ENCODE data around the gene KRTAP5-8. TPM values are rescaled to one million over a fixed set of nuclear protein-coding genes. Genes with fewer than 3 reads are reported as not detected.
"Not testable (repeated sequence)": the region's sequence is repeated elsewhere in the genome, so short reads cannot be mapped to it uniquely, and the experiment has no call there.

The KRTAP5-8 gene
- total and polyA plus RNA-seq, 2 donors (not counting 1 experiment from before 2014, with no cell fraction given) = not detected

DNA sequence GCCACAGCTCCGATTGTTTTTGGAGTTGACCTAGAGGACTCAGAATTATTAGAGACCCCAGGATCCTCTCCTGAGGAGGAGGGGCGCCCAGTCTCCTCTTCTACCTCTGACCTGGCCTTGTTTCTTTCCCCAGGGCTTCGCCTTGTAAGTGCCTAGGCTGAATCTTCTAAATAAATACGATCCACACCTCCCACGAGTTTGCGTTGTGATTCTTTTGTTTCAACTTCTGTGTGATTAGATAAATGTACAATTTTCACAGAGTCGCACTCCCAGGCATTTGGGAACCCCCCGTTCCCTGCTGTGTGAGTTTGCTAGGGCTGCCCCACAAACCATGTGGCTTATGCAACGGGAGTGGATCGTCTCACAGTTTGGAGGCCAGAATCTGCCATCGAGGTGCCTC, 1.2 kb downstream of the KRTAP5-8 start:
- Histone ChIP-seq H3K4me1 (ENCODE audit: control insufficient read depth, extremely low read depth, insufficient read depth, low read length) (no peaks in the 10 kb centered on the region), H3K9ac (ENCODE audit: insufficient read depth, low read length) (no peak overlapping the region), H3K9me3 (ENCODE audit: control insufficient read depth, insufficient read depth, low read depth, low read length) (no peaks in the 10 kb centered on the region), H3K79me2 (ENCODE audit: control insufficient read depth, insufficient read depth, low read length) (no peaks in the 10 kb centered on the region), H4K20me1 (ENCODE audit: control insufficient read depth, extremely low read depth, insufficient read depth, low read length) (no peaks in the 10 kb centered on the region), H3K27me3 (ENCODE audit: control insufficient read depth, insufficient read depth, low read length) (peaks cover 3% of the 10 kb centered on the region), H3K4me2 (ENCODE audit: extremely low read depth, insufficient read depth, low read length) (no peak overlapping the region), H3K27ac (ENCODE audit: insufficient read depth, low read length) (no peak overlapping the region), H3K36me3 (ENCODE audit: control insufficient read depth, insufficient read depth, low read length) (no peaks in the 10 kb centered on the region), H3K4me3 (replicated peaks in 1 of 4; ENCODE audit: control extremely low read depth in 1 of 4, insufficient read depth in 1 of 4, low read depth in 3 of 4, low read length in 4 of 4) (no peak overlapping the region), H2AFZ (ENCODE audit: low read length) (no peak overlapping the region)
- no peak for DNase-seq (ENCODE audit: low read depth in 2 of 2)
- TF ChIP-seq EZH2 (IDR thresholded peaks at IDR 0.05; ENCODE audit: low read length, missing control alignments) = no peak
- TF ChIP-seq, protein P1, sequence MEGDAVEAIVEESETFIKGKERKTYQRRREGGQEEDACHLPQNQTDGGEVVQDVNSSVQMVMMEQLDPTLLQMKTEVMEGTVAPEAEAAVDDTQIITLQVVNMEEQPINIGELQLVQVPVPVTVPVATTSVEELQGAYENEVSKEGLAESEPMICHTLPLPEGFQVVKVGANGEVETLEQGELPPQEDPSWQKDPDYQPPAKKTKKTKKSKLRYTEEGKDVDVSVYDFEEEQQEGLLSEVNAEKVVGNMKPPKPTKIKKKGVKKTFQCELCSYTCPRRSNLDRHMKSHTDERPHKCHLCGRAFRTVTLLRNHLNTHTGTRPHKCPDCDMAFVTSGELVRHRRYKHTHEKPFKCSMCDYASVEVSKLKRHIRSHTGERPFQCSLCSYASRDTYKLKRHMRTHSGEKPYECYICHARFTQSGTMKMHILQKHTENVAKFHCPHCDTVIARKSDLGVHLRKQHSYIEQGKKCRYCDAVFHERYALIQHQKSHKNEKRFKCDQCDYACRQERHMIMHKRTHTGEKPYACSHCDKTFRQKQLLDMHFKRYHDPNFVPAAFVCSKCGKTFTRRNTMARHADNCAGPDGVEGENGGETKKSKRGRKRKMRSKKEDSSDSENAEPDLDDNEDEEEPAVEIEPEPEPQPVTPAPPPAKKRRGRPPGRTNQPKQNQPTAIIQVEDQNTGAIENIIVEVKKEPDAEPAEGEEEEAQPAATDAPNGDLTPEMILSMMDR (conservative IDR thresholded peaks at IDR 0.05 in 1 of 2, IDR thresholded peaks at IDR 0.05 in 1 of 2; ENCODE audit: low read depth in 1 of 2, low read length in 2 of 2) = no peak

DNA sequence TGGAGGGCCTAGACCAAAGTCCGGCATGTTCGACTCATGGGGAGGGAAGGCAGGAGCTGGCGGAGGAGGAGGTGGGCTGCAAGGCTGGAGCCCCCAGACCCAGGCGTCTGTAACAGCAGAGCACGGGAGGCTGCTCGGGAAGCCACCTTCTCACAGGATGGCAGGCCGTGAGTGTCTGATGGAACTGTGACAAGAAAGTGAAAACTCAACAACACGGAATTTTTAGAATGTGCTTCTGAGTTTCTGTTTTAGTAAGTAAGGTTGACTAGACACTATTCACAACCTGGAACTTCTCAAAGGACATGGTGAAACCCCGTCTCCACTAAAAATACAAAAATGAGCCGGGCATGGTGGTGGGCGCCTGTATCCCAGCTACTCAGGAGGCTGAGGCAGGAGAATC, 2.1 kb downstream of the KRTAP5-8 start:
- not testable (repeated sequence) for H3K36me3 ChIP-seq (ENCODE audit: control insufficient read depth, insufficient read depth, low read length); H3K9ac ChIP-seq (ENCODE audit: insufficient read depth, low read length); H3K27me3 ChIP-seq (ENCODE audit: control insufficient read depth, insufficient read depth, low read length); H3K27ac ChIP-seq (ENCODE audit: insufficient read depth, low read length); H3K9me3 ChIP-seq (ENCODE audit: control insufficient read depth, insufficient read depth, low read depth, low read length); H3K4me2 ChIP-seq (ENCODE audit: extremely low read depth, insufficient read depth, low read length); H2AFZ ChIP-seq (ENCODE audit: low read length); H3K79me2 ChIP-seq (ENCODE audit: control insufficient read depth, insufficient read depth, low read length); H3K4me3 ChIP-seq (replicated peaks in 1 of 4; ENCODE audit: control extremely low read depth in 1 of 4, insufficient read depth in 1 of 4, low read depth in 3 of 4, low read length in 4 of 4); H3K4me1 ChIP-seq (ENCODE audit: control insufficient read depth, extremely low read depth, insufficient read depth, low read length); H4K20me1 ChIP-seq (ENCODE audit: control insufficient read depth, extremely low read depth, insufficient read depth, low read length); DNase-seq (ENCODE audit: low read depth in 2 of 2)

DNA sequence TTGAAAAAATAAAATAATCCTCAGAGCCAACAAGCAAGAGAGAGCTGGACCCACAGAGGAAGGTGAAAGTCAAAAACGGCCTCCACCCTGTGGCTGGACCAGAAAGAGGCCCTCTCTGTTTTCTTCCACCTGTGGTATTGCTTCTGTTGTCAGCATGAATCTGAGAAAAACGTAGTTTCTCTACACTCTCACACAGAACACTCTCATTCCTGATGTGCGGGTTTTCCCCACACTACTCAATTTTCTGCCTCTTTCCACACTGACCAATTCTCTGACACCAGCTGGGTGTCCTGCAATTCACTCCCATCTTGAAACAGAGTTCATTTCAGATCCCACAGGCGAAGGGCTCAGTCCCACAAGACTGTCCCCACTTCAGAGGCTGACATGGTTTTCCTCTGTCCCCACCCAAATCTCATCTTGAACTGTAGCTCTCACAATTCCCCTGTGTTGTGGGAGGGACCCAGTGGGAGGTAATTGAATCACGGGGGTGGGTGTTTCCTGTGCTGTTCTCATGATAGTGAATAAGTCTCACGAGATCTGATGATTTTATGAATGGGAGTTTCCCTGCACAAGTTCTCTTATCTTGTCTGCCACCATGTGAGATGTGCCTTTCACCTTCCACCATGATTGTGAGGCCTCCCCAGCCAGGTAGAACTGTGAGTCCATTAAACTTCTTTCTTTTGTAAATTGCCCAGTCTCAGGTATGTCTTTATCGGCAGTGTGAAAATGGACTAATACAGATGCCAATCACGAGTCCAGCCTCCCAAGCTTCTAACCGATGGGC, 2.9 kb downstream of the KRTAP5-8 start:
- DNase-seq (ENCODE audit: low read depth in 2 of 2); H3K27ac ChIP-seq (ENCODE audit: insufficient read depth, low read length); H4K20me1 ChIP-seq (ENCODE audit: control insufficient read depth, extremely low read depth, insufficient read depth, low read length); H2AFZ ChIP-seq (ENCODE audit: low read length); H3K36me3 ChIP-seq (ENCODE audit: control insufficient read depth, insufficient read depth, low read length); H3K4me3 ChIP-seq (replicated peaks in 1 of 4; ENCODE audit: control extremely low read depth in 1 of 4, insufficient read depth in 1 of 4, low read depth in 3 of 4, low read length in 4 of 4); H3K27me3 ChIP-seq (ENCODE audit: control insufficient read depth, insufficient read depth, low read length); H3K9ac ChIP-seq (ENCODE audit: insufficient read depth, low read length); H3K79me2 ChIP-seq (ENCODE audit: control insufficient read depth, insufficient read depth, low read length); H3K9me3 ChIP-seq (ENCODE audit: control insufficient read depth, insufficient read depth, low read depth, low read length); H3K4me1 ChIP-seq (ENCODE audit: control insufficient read depth, extremely low read depth, insufficient read depth, low read length); H3K4me2 ChIP-seq (ENCODE audit: extremely low read depth, insufficient read depth, low read length): not testable (repeated sequence)

DNA sequence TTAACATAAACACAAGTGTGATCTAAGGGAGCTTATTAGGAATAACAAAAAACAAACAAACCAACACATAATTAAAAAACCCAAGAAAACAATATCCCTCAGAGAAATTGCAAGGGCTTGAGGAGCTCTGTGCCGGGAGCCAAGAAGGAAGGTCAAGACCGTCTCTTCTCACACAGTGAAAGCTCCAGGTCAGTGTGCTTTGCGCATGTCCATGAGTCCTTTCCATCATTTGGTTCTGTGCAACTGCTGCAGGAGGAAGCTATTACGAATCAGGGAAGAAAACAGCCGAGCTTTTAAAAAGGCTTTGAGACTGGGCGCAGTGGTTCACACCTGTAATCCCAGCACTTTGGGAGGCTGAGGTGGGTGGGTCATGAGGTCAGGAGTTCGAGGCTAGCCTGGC, 4.6 kb downstream of the KRTAP5-8 start:
- Histone ChIP-seq H3K27ac (ENCODE audit: insufficient read depth, low read length) (no peak overlapping the region), H3K27me3 (ENCODE audit: control insufficient read depth, insufficient read depth, low read length) (peaks cover 3% of the 10 kb centered on the region), H3K4me1 (ENCODE audit: control insufficient read depth, extremely low read depth, insufficient read depth, low read length) (no peaks in the 10 kb centered on the region), H3K4me3 (replicated peaks in 1 of 4; ENCODE audit: control extremely low read depth in 1 of 4, insufficient read depth in 1 of 4, low read depth in 3 of 4, low read length in 4 of 4) (no peak overlapping the region), H3K79me2 (ENCODE audit: control insufficient read depth, insufficient read depth, low read length) (no peaks in the 10 kb centered on the region), H3K9ac (ENCODE audit: insufficient read depth, low read length) (no peak overlapping the region), H3K36me3 (ENCODE audit: control insufficient read depth, insufficient read depth, low read length) (no peaks in the 10 kb centered on the region), H2AFZ (ENCODE audit: low read length) (no peak overlapping the region), H3K4me2 (ENCODE audit: extremely low read depth, insufficient read depth, low read length) (no peak overlapping the region), H3K9me3 (ENCODE audit: control insufficient read depth, insufficient read depth, low read depth, low read length) (no peaks in the 10 kb centered on the region), H4K20me1 (ENCODE audit: control insufficient read depth, extremely low read depth, insufficient read depth, low read length) (no peaks in the 10 kb centered on the region)
- no peak for DNase-seq (ENCODE audit: low read depth in 2 of 2)
- TF ChIP-seq EZH2 (IDR thresholded peaks at IDR 0.05; ENCODE audit: low read length, missing control alignments) = no peak
- TF ChIP-seq, protein P1 (conservative IDR thresholded peaks at IDR 0.05 in 1 of 2, IDR thresholded peaks at IDR 0.05 in 1 of 2; ENCODE audit: low read depth in 1 of 2, low read length in 2 of 2) = no peak

Data from fibroblast of lung (primary cell).